Body of pancreas (tissue), 4 donors: ENCODE data around the gene EOGT.

Source experiments
- POLR2A ChIP-seq, 3 donors: fragments of 450-650 bp; IDR thresholded peaks; one replicate each; pipeline ENCODE4 v1.6.1; 2016; ENCODE audit warnings: antibody characterized with exemption in 3 of 3, mild to moderate bottlenecking in 2 of 3
- TF ChIP-seq, protein P1 (sequence below), 7 experiments: fragments of 450-650 bp in 4 of 7; fragments of 200-600 bp in 3 of 7; sonication (generic) in 3 of 7; IDR thresholded peaks; one replicate each; pipeline ENCODE4 v1.5.1; 2016 to 2019; ENCODE audit warnings: antibody characterized with exemption in 7 of 7

DNA sequence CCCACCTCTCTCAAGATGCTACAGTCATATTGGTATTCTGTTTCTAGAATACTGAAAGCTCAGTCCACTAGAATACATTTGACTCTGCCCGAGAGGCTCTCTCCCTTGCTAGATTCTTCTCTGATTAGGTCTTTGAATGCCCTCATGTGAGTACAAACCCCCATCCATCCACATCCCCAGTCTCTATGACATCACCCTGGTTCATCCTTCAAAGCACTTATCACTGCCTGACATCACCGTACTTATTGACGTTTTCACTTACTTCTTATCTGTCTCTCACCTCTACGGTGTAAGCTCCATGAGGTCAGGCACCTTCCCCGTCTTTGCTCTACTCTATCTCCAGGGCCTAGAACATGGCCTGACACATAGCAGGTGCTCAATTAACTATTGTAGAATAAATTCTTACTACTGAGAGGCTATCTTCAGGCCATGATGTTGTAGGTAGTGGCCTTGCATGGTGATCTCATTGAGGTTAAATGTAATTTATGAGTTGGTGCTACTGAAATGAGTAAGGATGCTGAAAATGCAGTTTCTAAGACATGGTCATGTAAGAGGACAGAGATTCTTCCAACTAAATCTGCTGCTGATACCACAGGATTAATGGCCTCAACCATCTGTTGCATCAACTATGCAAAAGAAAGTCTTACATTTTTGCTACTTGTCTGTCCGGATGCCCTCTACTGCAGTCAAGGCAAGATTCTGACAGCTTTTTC, 26.8 kb downstream of the EOGT start:
- TF ChIP-seq, protein P1, sequence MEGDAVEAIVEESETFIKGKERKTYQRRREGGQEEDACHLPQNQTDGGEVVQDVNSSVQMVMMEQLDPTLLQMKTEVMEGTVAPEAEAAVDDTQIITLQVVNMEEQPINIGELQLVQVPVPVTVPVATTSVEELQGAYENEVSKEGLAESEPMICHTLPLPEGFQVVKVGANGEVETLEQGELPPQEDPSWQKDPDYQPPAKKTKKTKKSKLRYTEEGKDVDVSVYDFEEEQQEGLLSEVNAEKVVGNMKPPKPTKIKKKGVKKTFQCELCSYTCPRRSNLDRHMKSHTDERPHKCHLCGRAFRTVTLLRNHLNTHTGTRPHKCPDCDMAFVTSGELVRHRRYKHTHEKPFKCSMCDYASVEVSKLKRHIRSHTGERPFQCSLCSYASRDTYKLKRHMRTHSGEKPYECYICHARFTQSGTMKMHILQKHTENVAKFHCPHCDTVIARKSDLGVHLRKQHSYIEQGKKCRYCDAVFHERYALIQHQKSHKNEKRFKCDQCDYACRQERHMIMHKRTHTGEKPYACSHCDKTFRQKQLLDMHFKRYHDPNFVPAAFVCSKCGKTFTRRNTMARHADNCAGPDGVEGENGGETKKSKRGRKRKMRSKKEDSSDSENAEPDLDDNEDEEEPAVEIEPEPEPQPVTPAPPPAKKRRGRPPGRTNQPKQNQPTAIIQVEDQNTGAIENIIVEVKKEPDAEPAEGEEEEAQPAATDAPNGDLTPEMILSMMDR (IDR thresholded peaks at IDR 0.05): no peak
- no peak for TF ChIP-seq POLR2A (IDR thresholded peaks at IDR 0.05)
